H9 (cell line): ENCODE data around the gene TNFRSF11A. TPM values are rescaled to one million over a fixed set of nuclear protein-coding genes. Genes with fewer than 3 reads are reported as not detected.

Experiments
- DNase-seq: peaks from one replicate; pipeline ENCODE4 v3.0.0-alpha.2; 2017
- H2AFZ ChIP-seq: one replicate; pipeline ENCODE4 v1.6.1; 2013; ENCODE audit warnings: mild to moderate bottlenecking, low read length, control low read depth, moderate library complexity
- H2AK5ac ChIP-seq: 2 replicates; pipeline ENCODE4 v1.6.1; 2013; ENCODE audit warnings: low read length, control low read depth, mixed read lengths; ENCODE audit not compliant: insufficient read length
- H2BK120ac ChIP-seq: one replicate; pipeline ENCODE4 v1.6.1; 2013; ENCODE audit warnings: low read depth, mild to moderate bottlenecking, low read length, control low read depth, inconsistent platforms; ENCODE audit not compliant: poor library complexity, severe bottlenecking
- H2BK12ac ChIP-seq: 2 replicates; pipeline ENCODE4 v1.6.1; 2013; ENCODE audit warnings: low read length, control low read depth, mixed read lengths, low read depth; ENCODE audit not compliant: insufficient read length
- H2BK15ac ChIP-seq: 2 replicates; pipeline ENCODE4 v1.6.1; 2013; ENCODE audit warnings: low read depth, low read length, control low read depth
- H2BK20ac ChIP-seq: one replicate; pipeline ENCODE4 v1.6.1; 2013; ENCODE audit warnings: low read depth, mild to moderate bottlenecking, low read length, control low read depth, inconsistent platforms; ENCODE audit not compliant: poor library complexity, severe bottlenecking
- H2BK5ac ChIP-seq: 2 replicates; pipeline ENCODE4 v1.6.1; 2013; ENCODE audit warnings: low read length, control low read depth, mixed read lengths; ENCODE audit not compliant: insufficient read length
- H3K14ac ChIP-seq: 2 replicates; pipeline ENCODE4 v1.6.1; 2013; ENCODE audit warnings: low read length, control low read depth; ENCODE audit not compliant: insufficient read depth
- H3K18ac ChIP-seq: 2 replicates; pipeline ENCODE4 v1.6.1; 2013; ENCODE audit warnings: low read depth, mild to moderate bottlenecking, mixed read lengths, low read length, control low read depth; ENCODE audit not compliant: insufficient read length
- H3K23ac ChIP-seq: 2 replicates; pipeline ENCODE4 v1.6.1; 2013; ENCODE audit warnings: low read length, control low read depth, mixed read lengths, low read depth; ENCODE audit not compliant: insufficient read length
- H3K23me2 ChIP-seq: 2 replicates; pipeline ENCODE4 v1.6.1; 2013; ENCODE audit warnings: low read depth, mild to moderate bottlenecking, mixed read lengths, low read length, control low read depth; ENCODE audit not compliant: insufficient read length, poor library complexity, severe bottlenecking
- H3K27ac ChIP-seq: 2 replicates; pipeline ENCODE4 v1.5.1; 2013; ENCODE audit warnings: low read length, control low read depth, mixed read lengths, low read depth; ENCODE audit not compliant: insufficient read length
- H3K27me3 ChIP-seq: 2 replicates; pipeline ENCODE4 v1.6.1; 2013; ENCODE audit warnings: low read length, control low read depth, inconsistent platforms; ENCODE audit not compliant: insufficient read depth
- H3K4ac ChIP-seq: 2 replicates; pipeline ENCODE4 v1.6.1; 2013; ENCODE audit warnings: low read depth, mild to moderate bottlenecking, control low read depth, inconsistent platforms, low read length, moderate library complexity
- H3K4me1 ChIP-seq: 2 replicates; pipeline ENCODE4 v1.6.1; 2013; ENCODE audit warnings: low read length, control low read depth, inconsistent platforms; ENCODE audit not compliant: insufficient read depth
- H3K4me2 ChIP-seq: 2 replicates; pipeline ENCODE4 v1.6.1; 2013; ENCODE audit warnings: low read length, control low read depth, mixed read lengths; ENCODE audit not compliant: insufficient read length, insufficient read depth
- H3K56ac ChIP-seq: 2 replicates; pipeline ENCODE4 v1.6.1; 2013; ENCODE audit warnings: low read depth, mild to moderate bottlenecking, mixed read lengths, low read length, control low read depth; ENCODE audit not compliant: insufficient read length
- H3K79me1 ChIP-seq: 2 replicates; pipeline ENCODE4 v1.6.1; 2013; ENCODE audit warnings: low read depth, mild to moderate bottlenecking, moderate library complexity, low read length, control low read depth, inconsistent platforms; ENCODE audit not compliant: insufficient read depth, poor library complexity, severe bottlenecking
- H3K79me2 ChIP-seq: 2 replicates; pipeline ENCODE4 v1.6.1; 2013; ENCODE audit warnings: low read length, control low read depth, inconsistent platforms; ENCODE audit not compliant: insufficient read depth
- H3K9ac ChIP-seq: 2 replicates; pipeline ENCODE4 v1.6.1; 2013; ENCODE audit warnings: low read length, control low read depth, mixed read lengths; ENCODE audit not compliant: insufficient read length; ENCODE audit errors: extremely low read depth
- H3K9me3 ChIP-seq: one replicate; pipeline ENCODE4 v1.6.1; 2013; ENCODE audit warnings: low read depth, low read length, inconsistent platforms; ENCODE audit not compliant: control insufficient read depth
- H3T11ph ChIP-seq: one replicate; pipeline ENCODE4 v1.6.1; 2013; ENCODE audit warnings: mild to moderate bottlenecking, low read length, control low read depth, inconsistent platforms
- H4K20me1 ChIP-seq: one replicate; pipeline ENCODE4 v1.6.1; 2013; ENCODE audit not compliant: control insufficient read depth, insufficient read length, insufficient read depth
- H4K5ac ChIP-seq: 2 replicates; pipeline ENCODE4 v1.6.1; 2013; ENCODE audit warnings: low read depth, mild to moderate bottlenecking, mixed read lengths, low read length, control low read depth; ENCODE audit not compliant: insufficient read length
- H4K8ac ChIP-seq: replicated peaks from 2 replicates; pipeline ENCODE4 v1.6.1; 2013; ENCODE audit warnings: low read length, control low read depth, mixed read lengths, low read depth; ENCODE audit not compliant: insufficient read length
- H4K91ac ChIP-seq: 2 replicates; pipeline ENCODE4 v1.6.1; 2013; ENCODE audit warnings: low read depth, mild to moderate bottlenecking, moderate library complexity, mixed read lengths, low read length, control low read depth; ENCODE audit not compliant: insufficient read length
- H3K27ac Mint-ChIP-seq, 3 experiments: 2 replicates in 2 of 3; 3 replicates in 1 of 3; pipeline ENCODE4 v1.8.0; 2020 to 2021; ENCODE audit warnings: mixed read lengths in 3 of 3, mild to moderate bottlenecking in 1 of 3, moderate library complexity in 1 of 3
- H3K27me3 Mint-ChIP-seq: 2 replicates; pipeline ENCODE4 v1.8.0; 2021; ENCODE audit warnings: low read depth, mild to moderate bottlenecking, moderate library complexity, mixed read lengths
- H3K36me3 Mint-ChIP-seq, 3 experiments: 2 replicates in 2 of 3; 3 replicates in 1 of 3; pipeline ENCODE4 v1.8.0; 2020 to 2021; ENCODE audit warnings: low read depth in 3 of 3, mixed read lengths in 3 of 3; ENCODE audit not compliant: insufficient read depth in 1 of 3
- H3K4me1 Mint-ChIP-seq, 2 experiments: 2 replicates each; pipeline ENCODE4 v1.8.0; 2020; ENCODE audit warnings: mixed read lengths in 2 of 2
- H3K4me3 Mint-ChIP-seq, 2 experiments: 2 replicates in 1 of 2; 3 replicates in 1 of 2; pipeline ENCODE4 v1.8.0; 2020 to 2021; ENCODE audit warnings: mild to moderate bottlenecking in 2 of 2, mixed read lengths in 2 of 2, moderate library complexity in 1 of 2
- H3K9me3 Mint-ChIP-seq, 2 experiments: 2 replicates in 1 of 2; 3 replicates in 1 of 2; pipeline ENCODE4 v1.8.0; 2020; ENCODE audit warnings: mild to moderate bottlenecking in 2 of 2, mixed read lengths in 2 of 2, moderate library complexity in 1 of 2
- WGBS: extraction: QIAGEN DNeasy Blood & Tissue Kit; methylation state at CpG from one replicate; pipeline ENCODE4 v1.1.7; 2013; ENCODE audit warnings: missing lambda C conversion rate, low lambda C conversion rate, mixed read lengths; ENCODE audit not compliant: insufficient read length; ENCODE audit errors: extremely low coverage; 5-methylcytosine and 5-hydroxymethylcytosine counted together
- total RNA-seq: library from RNA; stranded (reverse); gene quantifications from 2 replicates; pipeline ENCODE4 v1.2.1, GENCODE V29; 2021
- TF ChIP-seq, protein P1 (sequence below): fragments of 200-600 bp; sonication (generic); conservative IDR thresholded peaks from 3 replicates; pipeline ENCODE4 v1.8.0; 2021; ENCODE audit warnings: antibody characterized with exemption, mild to moderate bottlenecking

TNFRSF11A gene
- total RNA-seq, 1 experiment from 2014 or later = 7.8 TPM

DNA sequence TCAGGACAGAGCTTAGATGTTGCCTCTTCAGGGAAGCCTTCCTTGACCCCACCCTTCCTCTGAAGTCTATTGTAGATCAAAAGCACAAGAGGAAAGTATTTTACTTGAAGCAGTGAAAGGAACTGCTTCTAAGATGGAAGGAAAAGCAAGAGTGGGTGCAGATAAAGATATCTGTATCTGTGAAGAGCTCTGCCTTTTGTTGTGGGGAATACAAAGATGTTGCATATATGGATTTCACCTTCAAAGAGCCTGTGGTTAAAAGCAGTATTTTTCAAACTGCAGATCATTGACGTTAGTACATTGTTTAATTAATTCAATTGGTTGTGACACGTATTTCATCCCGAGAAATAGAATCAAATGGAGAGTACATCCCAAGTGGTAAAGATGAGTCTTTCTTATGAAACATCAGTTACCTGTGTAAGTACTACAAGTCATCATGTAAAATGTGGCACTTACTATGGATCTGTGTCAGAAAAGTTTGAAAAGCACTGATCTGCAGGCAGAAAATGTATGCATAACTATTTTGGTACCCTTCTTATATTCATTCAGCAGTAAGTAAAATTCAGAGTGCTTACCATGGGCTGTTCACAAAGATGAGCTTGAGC, 24.6 kb upstream of the TNFRSF11A start:
- no peaks in the 10 kb centered on the region for H3K79me2 ChIP-seq
- H3K27ac Mint-ChIP-seq = no peak overlapping the region
- no peak overlapping the region for H3K14ac ChIP-seq
- no peak overlapping the region for H2BK12ac ChIP-seq
- WGBS = no CpG with 5 or more reads among the region's 3 CpGs
- H2BK15ac ChIP-seq = no peak overlapping the region
- H3K27ac ChIP-seq = no peak overlapping the region
- H3K9ac ChIP-seq = no peak overlapping the region
- H3K18ac ChIP-seq = no peak overlapping the region
- no peaks in the 10 kb centered on the region for H3K27me3 ChIP-seq
- H3K4me3 Mint-ChIP-seq = no peak overlapping the region
- H3K56ac ChIP-seq = no peak overlapping the region
- H3K79me1 ChIP-seq = no peaks in the 10 kb centered on the region
- no peak overlapping the region for H2BK20ac ChIP-seq
- no peak overlapping the region for H2BK120ac ChIP-seq
- H2BK5ac ChIP-seq = no peak overlapping the region
- H3K4me2 ChIP-seq = no peak overlapping the region
- H2AK5ac ChIP-seq = no peak overlapping the region
- H4K20me1 ChIP-seq = no peaks in the 10 kb centered on the region
- H3K4me1 ChIP-seq = no peaks in the 10 kb centered on the region
- H4K8ac ChIP-seq = no peak overlapping the region
- H3T11ph ChIP-seq = no peak overlapping the region
- no peaks in the 10 kb centered on the region for H3K27me3 Mint-ChIP-seq
- TF ChIP-seq, protein P1, sequence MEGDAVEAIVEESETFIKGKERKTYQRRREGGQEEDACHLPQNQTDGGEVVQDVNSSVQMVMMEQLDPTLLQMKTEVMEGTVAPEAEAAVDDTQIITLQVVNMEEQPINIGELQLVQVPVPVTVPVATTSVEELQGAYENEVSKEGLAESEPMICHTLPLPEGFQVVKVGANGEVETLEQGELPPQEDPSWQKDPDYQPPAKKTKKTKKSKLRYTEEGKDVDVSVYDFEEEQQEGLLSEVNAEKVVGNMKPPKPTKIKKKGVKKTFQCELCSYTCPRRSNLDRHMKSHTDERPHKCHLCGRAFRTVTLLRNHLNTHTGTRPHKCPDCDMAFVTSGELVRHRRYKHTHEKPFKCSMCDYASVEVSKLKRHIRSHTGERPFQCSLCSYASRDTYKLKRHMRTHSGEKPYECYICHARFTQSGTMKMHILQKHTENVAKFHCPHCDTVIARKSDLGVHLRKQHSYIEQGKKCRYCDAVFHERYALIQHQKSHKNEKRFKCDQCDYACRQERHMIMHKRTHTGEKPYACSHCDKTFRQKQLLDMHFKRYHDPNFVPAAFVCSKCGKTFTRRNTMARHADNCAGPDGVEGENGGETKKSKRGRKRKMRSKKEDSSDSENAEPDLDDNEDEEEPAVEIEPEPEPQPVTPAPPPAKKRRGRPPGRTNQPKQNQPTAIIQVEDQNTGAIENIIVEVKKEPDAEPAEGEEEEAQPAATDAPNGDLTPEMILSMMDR = no peak
- no peak overlapping the region for H4K91ac ChIP-seq
- no peak overlapping the region for H3K4ac ChIP-seq
- peaks cover 2 to 6% of the 10 kb centered on the region in 2 experiments; a peak in 2 of 4 replicates for H3K4me1 Mint-ChIP-seq
- no peak for DNase-seq
- no peaks in the 10 kb centered on the region for H3K23me2 ChIP-seq
- H3K36me3 Mint-ChIP-seq = peaks cover 2 to 26% (median 5%) of the 10 kb centered on the region in 3 experiments; a peak in 4 of 7 replicates
- H4K5ac ChIP-seq = no peak overlapping the region
- H3K23ac ChIP-seq = no peak overlapping the region
- H3K9me3 Mint-ChIP-seq = no peaks in the 10 kb centered on the region
- H3K9me3 ChIP-seq = no peaks in the 10 kb centered on the region
- no peak overlapping the region for H2AFZ ChIP-seq
